Lower leg skin (tissue), 4 donors: ENCODE results near the gene TDRD15. TPM values are rescaled to one million over a fixed set of nuclear protein-coding genes. Genes with fewer than 3 reads are reported as not detected.
"Not testable (repeated sequence)": the region's sequence is repeated elsewhere in the genome, so short reads cannot be mapped to it uniquely, and the experiment has no call there.

ENCODE experiments used
- DNase-seq, 2 donors: peaks; one replicate each; pipeline ENCODE4 v3.0.0-alpha.2; 2019; ENCODE audit warnings: low spot score in 2 of 2
- H3K4me3 ChIP-seq: fragments of 200-600 bp; sonication (generic); 2 replicates; pipeline ENCODE4 v1.5.1; 2017; ENCODE audit warnings: mild to moderate bottlenecking, low read depth; ENCODE audit not compliant: poor library complexity, severe bottlenecking
- CTCF ChIP-seq, 3 donors: fragments of 450-650 bp; IDR thresholded peaks; one replicate each; pipeline ENCODE4 v1.5.1; 2016; ENCODE audit warnings: antibody characterized with exemption in 3 of 3, mild to moderate bottlenecking in 3 of 3, moderate library complexity in 2 of 3
- POLR2A ChIP-seq, 2 donors: fragments of 450-650 bp; IDR thresholded peaks; one replicate each; pipeline ENCODE4 v1.6.1; 2016 to 2017; ENCODE audit warnings: antibody characterized with exemption in 2 of 2, mild to moderate bottlenecking in 1 of 2, moderate library complexity in 1 of 2
- WGBS, 2 donors: methylation state at CpG; one replicate each; pipeline ENCODE4 v1.1.5; 2018; 5-methylcytosine and 5-hydroxymethylcytosine counted together
- intact Hi-C: fragments of 100-400 bp; cut with DNase I; formaldehyde crosslinking; loops from one replicate; pipeline ENCODE4 v1.15.0; 2023; ENCODE audit warnings: low total_unique reads
- total RNA-seq, 4 donors: library from RNA; depleted of rRNA; stranded (reverse); fragments of >200 nt; gene quantifications; one replicate each; pipeline ENCODE4 v1.1.0, GENCODE V29; 2016

TDRD15 gene
- total RNA-seq, 4 donors from 2014 or later: not detected

DNA sequence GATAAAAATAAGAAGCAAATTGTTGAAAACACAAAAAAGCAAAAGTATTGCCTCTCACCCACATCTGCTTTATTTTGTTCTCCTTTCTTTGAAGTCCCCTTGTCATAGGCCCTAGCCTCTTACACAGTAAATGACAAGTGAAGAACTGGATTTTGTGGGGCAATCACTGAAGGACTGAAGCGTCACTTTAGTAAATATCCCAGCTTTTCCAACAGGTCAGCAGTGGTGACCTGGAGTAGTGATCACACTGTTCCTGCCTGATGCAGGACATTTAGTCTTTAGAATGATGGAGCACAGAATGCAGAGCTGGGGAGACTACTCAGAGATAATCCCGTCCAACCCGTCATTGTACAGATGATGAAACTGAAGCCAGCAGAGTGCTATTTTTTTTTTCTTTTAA is 28.1 kb upstream of the TDRD15 start:
- intact Hi-C loops: no loop called here
- TF ChIP-seq CTCF (IDR thresholded peaks at IDR 0.05) (no peak), POLR2A (IDR thresholded peaks at IDR 0.05) (no peak)
- no peak for DNase-seq
- 86% methylated on average over 3 of the region's 3 CpGs for whole genome bisulfite sequencing, 2 donors
- no peak overlapping the region for H3K4me3 ChIP-seq

DNA sequence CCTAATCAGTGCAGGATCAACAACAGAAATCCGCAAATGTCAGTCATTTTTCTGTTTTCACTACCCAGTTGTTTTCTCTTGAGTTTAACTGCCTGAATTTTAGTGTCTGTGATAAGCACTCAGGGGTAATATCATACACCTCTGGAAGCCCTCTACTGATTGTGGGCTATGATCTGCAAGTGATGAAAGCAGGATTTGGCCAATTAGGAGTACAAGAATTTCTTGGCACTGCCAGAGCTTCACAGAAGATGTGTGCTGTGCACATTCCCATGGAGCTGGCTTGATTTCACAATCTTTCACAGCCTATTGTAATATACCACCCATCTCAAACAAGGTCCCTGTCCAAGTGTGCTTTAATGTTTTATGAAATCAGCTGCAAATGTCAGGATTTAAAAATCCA is 27.3 kb upstream of the TDRD15 start:
- no peak for DNase-seq
- WGBS, 2 donors: 80 to 88% methylated on average over 1 of the region's 1 CpG
- TF ChIP-seq POLR2A (IDR thresholded peaks at IDR 0.05) (no peak), CTCF (IDR thresholded peaks at IDR 0.05) (no peak)
- no peak overlapping the region for H3K4me3 ChIP-seq
- intact Hi-C loops: no loop called here

- intact Hi-C loops: no loop called here
- no peak for TF ChIP-seq CTCF (IDR thresholded peaks at IDR 0.05)
- no peak for TF ChIP-seq POLR2A (IDR thresholded peaks at IDR 0.05)
- H3K4me3 ChIP-seq: no peak overlapping the region
- 63 to 69% methylated on average over 6 of the region's 6 CpGs for WGBS, 2 donors
- DNase-seq: no peak
These were observed 26.4 kb upstream of the TDRD15 start for GRCh38 chr2:21097331-21097730.

DNA sequence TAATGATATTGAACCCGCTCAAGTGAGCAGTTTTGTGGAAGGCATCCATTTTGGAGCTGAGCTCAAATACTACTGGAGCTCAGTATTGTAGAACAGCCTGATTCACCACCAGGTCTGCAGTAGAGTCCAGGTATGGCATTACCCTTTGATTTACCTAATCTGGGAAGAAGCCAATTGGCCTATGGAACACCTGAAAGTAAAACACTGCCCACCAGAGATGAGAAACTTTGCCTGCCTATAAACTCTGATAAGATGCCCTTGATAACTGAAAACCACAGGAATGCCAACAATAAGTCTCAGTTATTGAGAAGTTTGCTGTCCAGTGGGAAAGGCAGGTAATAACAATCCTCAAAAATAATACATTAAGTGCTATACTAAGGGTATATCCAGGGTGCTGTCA is 25.5 kb upstream of the TDRD15 start:
- no peak overlapping the region for H3K4me3 ChIP-seq
- no peak for DNase-seq
- intact Hi-C loops: no loop called here
- TF ChIP-seq POLR2A (IDR thresholded peaks at IDR 0.05) (no peak), CTCF (IDR thresholded peaks at IDR 0.05) (no peak)
- 79 to 86% methylated on average over 1 of the region's 1 CpG for WGBS, 2 donors

GRCh38 chr2:21099281-21099907 is 24.4 kb upstream of the TDRD15 start:
- TF ChIP-seq CTCF (IDR thresholded peaks at IDR 0.05): no peak
- TF ChIP-seq POLR2A (IDR thresholded peaks at IDR 0.05): no peak
- no peak overlapping the region for H3K4me3 ChIP-seq
- DNase-seq: no peak
- intact Hi-C loops: no loop called here
- 80 to 86% methylated on average over 5 of the region's 5 CpGs for WGBS, 2 donors

GRCh38 chr2:21101514-21102155 is 22.1 kb upstream of the TDRD15 start:
- DNase-seq, intact Hi-C loops, H3K4me3 ChIP-seq: not testable (repeated sequence)
- 94 to 96% methylated on average over 34 of the region's 34 CpGs for WGBS, 2 donors
